Fibroblast of the aortic adventitia (primary cell): Measurements from ENCODE around the gene USP6NL. TPM values are rescaled to one million over a fixed set of nuclear protein-coding genes. Genes with fewer than 3 reads are reported as not detected.

Source experiments
- DNase-seq: peaks from one replicate; pipeline ENCODE4 v3.0.0-alpha.2; 2010; ENCODE audit warnings: low read depth
- H3K4me3 ChIP-seq: 2 replicates; pipeline ENCODE4 v1.5.1; 2011; ENCODE audit warnings: low read depth, mild to moderate bottlenecking, control low read depth, low read length, moderate library complexity
- CTCF ChIP-seq: IDR thresholded peaks from 2 replicates; pipeline ENCODE4 v1.5.1; 2011; ENCODE audit warnings: mild to moderate bottlenecking, low read length, control low read depth, inconsistent platforms; ENCODE audit not compliant: insufficient read depth
- total RNA-seq: library from RNA; depleted of rRNA; stranded (reverse); fragments of >200 nt; gene quantifications from 2 replicates; pipeline ENCODE4 v1.2.3, GENCODE V29; 2012; ENCODE audit warnings: low replicate concordance

Gene USP6NL
- total RNA-seq, 1 donor, result 15.2 TPM

- TF ChIP-seq CTCF, result no peak
- DNase-seq, result no peak
- H3K4me3 ChIP-seq, result no peak overlapping the region
Observed at GRCh38 chr10:11430421-11431215, 180.8 kb downstream of the USP6NL start.

- no peak overlapping the region for H3K4me3 ChIP-seq
- TF ChIP-seq CTCF, result no peak
- DNase-seq, result no peak
Observed at GRCh38 chr10:11429439-11430052, 181.9 kb downstream of the USP6NL start.

GRCh38 chr10:11425676-11426075, 185.8 kb downstream of the USP6NL start:
- H3K4me3 ChIP-seq, result no peak overlapping the region
- no peak for TF ChIP-seq CTCF
- DNase-seq, result no peak

- H3K4me3 ChIP-seq, result no peak overlapping the region
- TF ChIP-seq CTCF, result no peak
- no peak for DNase-seq
Observed at GRCh38 chr10:11425296-11425610, 186.2 kb downstream of the USP6NL start.

GRCh38 chr10:11424456-11425295, 186.8 kb downstream of the USP6NL start:
- H3K4me3 ChIP-seq, result no peak overlapping the region
- peak; percentile 60 for DNase-seq
- peak; percentile 94 for TF ChIP-seq CTCF

- H3K4me3 ChIP-seq, result no peak overlapping the region
- DNase-seq, result no peak
- no peak for TF ChIP-seq CTCF
Observed at GRCh38 chr10:11416974-11417373, 194.5 kb downstream of the USP6NL start.
